Skeletal muscle tissue (tissue), 4 donors: Measurements from ENCODE around the gene SGK1. TPM values are rescaled to one million over a fixed set of nuclear protein-coding genes. Genes with fewer than 3 reads are reported as not detected.

ENCODE experiments used
- H3K27ac ChIP-seq: one replicate; pipeline ENCODE4 v1.7.0; 2013; ENCODE audit warnings: mild to moderate bottlenecking, low read depth, low read length, inconsistent platforms
- H3K27me3 ChIP-seq, 3 donors: one replicate each; pipeline ENCODE4 v1.7.0; 2013; ENCODE audit warnings: low read length in 3 of 3; ENCODE audit not compliant: control insufficient read depth in 3 of 3, insufficient read depth in 3 of 3
- H3K36me3 ChIP-seq, 3 donors: one replicate each; pipeline ENCODE4 v1.7.0; 2013; ENCODE audit warnings: low read length in 3 of 3; ENCODE audit not compliant: control insufficient read depth in 3 of 3, insufficient read depth in 3 of 3
- H3K4me1 ChIP-seq, 3 donors: one replicate each; pipeline ENCODE4 v1.7.0; 2013; ENCODE audit warnings: low read length in 3 of 3, mild to moderate bottlenecking in 3 of 3; ENCODE audit not compliant: control insufficient read depth in 3 of 3, insufficient read depth in 3 of 3
- H3K4me3 ChIP-seq, 3 donors: one replicate each; pipeline ENCODE4 v1.7.0; 2013; ENCODE audit warnings: low read length in 3 of 3
- H3K9ac ChIP-seq, 3 donors: one replicate each; pipeline ENCODE4 v1.7.0; 2013; ENCODE audit warnings: low read length in 3 of 3, mild to moderate bottlenecking in 3 of 3, moderate library complexity in 2 of 3, low read depth in 1 of 3
- H3K9me3 ChIP-seq, 3 donors: one replicate each; pipeline ENCODE4 v1.7.0; 2013; ENCODE audit warnings: low read length in 3 of 3; ENCODE audit not compliant: control insufficient read depth in 3 of 3
- total RNA-seq: library from RNA; depleted of rRNA; stranded (reverse); fragments of >200 nt; gene quantifications from one replicate; pipeline ENCODE4 v1.2.3, GENCODE V29; 2014
- donor health status: Osteomylitis.

The SGK1 gene
- total RNA-seq, 1 donor from 2014 or later, result 74.1 TPM

DNA sequence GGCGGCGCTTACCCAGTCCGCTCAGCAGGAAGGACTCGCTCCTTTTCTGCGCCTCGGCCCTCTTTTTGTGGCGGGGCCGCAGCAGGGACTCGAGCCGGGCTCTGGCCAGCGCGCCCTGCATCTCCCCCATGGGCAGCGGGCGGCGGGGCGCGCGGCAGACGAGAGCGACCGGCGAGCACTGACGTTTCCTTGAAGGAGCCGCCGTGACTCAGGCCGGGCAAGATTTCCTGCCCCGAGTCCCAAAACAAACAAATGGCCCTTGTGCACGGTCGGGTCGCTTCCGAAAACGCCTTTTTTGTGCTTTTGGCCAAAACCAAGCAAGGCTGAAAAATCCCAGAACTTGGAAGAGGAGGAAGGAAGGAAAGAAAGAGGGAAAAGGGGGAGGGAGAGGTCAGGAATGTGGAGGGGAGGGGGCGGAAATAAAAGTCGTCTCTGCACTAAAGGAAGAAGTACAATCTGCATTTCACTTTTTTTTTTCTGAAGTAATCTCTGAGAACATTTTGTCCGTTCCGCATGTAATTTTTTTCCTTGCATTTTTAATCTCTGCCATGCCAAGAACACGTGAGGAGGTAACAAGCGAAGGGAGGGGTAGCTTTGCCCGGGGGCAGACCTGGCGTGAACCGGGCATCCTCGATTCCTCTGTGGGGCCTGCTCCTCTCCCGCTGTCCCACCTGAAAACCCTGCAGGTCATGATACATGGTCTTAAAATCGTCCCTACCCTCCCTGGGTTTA is 142.2 kb downstream of the SGK1 start:
- H3K9ac ChIP-seq, result peak overlapping the region; percentile 86 to 97 (median 94)
- peak overlapping the region; percentile 98 for H3K27ac ChIP-seq
- peak overlapping the region; percentile 81 to 92 (median 85) for H3K4me3 ChIP-seq
- no peaks in the 10 kb centered on the region for H3K27me3 ChIP-seq
- H3K4me1 ChIP-seq, result peaks cover 35 to 44% (median 38%) of the 10 kb centered on the region in 3 donors
- H3K36me3 ChIP-seq, result peaks cover 23 to 32% (median 27%) of the 10 kb centered on the region in 3 donors
- no peaks in the 10 kb centered on the region for H3K9me3 ChIP-seq

DNA sequence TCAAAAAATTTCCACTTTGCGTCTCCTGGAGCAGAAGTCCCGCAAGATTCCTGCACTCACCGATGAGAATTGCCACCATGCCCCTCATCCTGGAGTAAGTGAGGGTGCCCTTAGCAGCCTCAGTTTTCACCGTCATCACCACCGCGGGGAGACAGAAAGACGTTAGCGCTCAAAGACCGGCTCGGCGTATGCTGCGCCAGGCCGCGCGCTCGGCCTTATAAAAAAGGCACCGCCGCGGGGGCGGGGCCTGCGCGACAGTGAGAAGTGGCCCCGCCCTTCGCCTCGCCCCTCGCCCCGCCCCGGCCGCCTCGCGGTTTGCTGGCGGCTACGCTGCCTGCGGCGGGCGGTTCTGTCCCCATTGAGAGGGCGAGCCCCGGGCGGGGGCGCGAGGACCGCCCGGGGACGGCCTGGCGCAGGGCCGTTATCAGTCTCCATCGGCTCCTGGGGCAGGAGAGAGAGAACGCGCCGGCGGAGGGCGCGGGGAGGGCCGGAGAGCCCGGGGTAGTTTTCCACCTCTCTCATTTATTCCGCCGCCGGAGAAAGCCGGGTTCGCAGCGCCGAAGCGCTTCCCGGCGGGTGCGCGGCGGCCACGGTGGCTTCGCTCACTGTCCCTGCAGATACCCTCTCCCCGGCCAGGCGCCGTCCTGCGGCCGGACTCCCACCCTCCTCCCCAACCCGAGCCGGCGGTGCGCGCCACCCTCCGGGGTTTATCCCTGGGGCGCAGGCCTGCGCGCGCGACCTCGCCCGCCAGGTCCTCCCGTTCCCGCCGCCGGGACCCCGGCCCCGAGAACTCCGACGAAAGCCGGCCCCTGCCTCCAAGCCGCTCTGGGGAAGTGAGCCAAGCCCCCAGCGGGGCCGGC is 143.0 kb downstream of the SGK1 start:
- Histone ChIP-seq H3K9ac (peak overlapping the region; percentile 94 to 99 (median 97)), H3K4me1 (peaks cover 39 to 51% (median 39%) of the 10 kb centered on the region in 3 donors)

DNA sequence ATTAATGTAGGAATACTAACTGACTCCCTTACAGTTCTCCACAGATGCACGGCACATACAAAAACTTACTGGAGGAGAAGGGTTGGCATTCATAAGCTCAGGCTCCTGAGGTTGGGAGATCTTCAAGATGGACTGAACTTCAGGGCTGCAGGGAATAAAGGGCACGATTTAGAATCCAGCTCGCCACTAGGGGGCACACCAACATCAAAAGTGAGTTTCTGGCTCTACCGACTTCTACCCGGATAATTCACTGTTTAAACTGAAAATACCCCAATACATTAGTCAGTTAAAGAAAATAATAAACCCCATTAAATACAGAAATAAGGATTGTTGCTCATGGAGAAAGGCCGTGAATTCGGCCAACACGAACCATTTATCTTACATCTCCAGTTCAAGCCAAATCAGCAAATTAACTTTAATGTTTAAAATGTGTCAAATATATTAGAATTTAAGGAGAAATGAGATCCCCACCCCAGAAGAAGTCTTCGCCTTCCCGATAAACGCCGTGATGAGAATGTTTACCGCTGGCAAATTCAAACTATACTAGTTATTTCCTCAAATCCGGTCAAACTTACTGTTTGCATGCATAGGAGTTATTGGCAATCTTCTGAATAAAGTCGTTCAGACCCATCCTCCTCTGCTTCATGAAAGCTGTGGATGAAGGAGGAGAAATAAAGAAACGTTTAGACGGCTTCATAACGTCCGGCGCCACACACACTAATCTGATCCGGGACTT is 143.8 kb downstream of the SGK1 start:
- H3K27ac ChIP-seq, result peak overlapping the region; percentile 98
- peaks cover 42 to 54% (median 42%) of the 10 kb centered on the region in 3 donors for H3K4me1 ChIP-seq
- H3K4me3 ChIP-seq, result peak overlapping the region; percentile 92 to 96 (median 92)
- peak overlapping the region; percentile 94 to 99 (median 95) for H3K9ac ChIP-seq
- no peaks in the 10 kb centered on the region for H3K27me3 ChIP-seq
- H3K36me3 ChIP-seq, result peaks cover 36 to 43% (median 38%) of the 10 kb centered on the region in 3 donors
- no peaks in the 10 kb centered on the region for H3K9me3 ChIP-seq

More for the DNA sequence above, 143.0 kb downstream of the SGK1 start:
- H3K4me3 ChIP-seq, result peak overlapping the region; percentile 92 to 96 (median 92)
- H3K36me3 ChIP-seq, result peaks cover 30 to 39% (median 35%) of the 10 kb centered on the region in 3 donors
- H3K9me3 ChIP-seq, result no peaks in the 10 kb centered on the region
- no peaks in the 10 kb centered on the region for H3K27me3 ChIP-seq
- peak overlapping the region; percentile 98 for H3K27ac ChIP-seq

DNA sequence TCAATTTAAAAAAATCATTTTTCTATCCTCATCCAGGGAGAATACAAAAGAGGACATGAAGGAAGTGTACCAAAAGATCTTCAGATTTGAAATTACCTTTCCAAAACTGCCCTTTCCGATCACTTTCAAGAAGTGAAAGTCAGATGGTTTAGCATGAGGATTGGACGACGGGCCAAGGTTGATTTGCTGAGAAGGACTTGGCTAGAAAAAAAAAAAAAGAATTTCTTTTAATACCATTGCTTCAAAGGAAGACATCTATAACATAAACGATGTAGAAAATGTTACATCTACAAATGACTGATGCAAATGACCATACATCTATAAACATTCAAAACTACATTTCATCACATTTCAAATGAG is 144.6 kb downstream of the SGK1 start:
- Histone ChIP-seq H3K9ac (peak overlapping the region; percentile 94 to 99 (median 95)), H3K9me3 (no peaks in the 10 kb centered on the region), H3K4me3 (peak overlapping the region; percentile 92 to 96 (median 92)), H3K27ac (peak overlapping the region; percentile 98), H3K36me3 (peaks cover 37 to 43% (median 38%) of the 10 kb centered on the region in 3 donors), H3K27me3 (no peaks in the 10 kb centered on the region), H3K4me1 (peaks cover 42 to 53% (median 42%) of the 10 kb centered on the region in 3 donors)

DNA sequence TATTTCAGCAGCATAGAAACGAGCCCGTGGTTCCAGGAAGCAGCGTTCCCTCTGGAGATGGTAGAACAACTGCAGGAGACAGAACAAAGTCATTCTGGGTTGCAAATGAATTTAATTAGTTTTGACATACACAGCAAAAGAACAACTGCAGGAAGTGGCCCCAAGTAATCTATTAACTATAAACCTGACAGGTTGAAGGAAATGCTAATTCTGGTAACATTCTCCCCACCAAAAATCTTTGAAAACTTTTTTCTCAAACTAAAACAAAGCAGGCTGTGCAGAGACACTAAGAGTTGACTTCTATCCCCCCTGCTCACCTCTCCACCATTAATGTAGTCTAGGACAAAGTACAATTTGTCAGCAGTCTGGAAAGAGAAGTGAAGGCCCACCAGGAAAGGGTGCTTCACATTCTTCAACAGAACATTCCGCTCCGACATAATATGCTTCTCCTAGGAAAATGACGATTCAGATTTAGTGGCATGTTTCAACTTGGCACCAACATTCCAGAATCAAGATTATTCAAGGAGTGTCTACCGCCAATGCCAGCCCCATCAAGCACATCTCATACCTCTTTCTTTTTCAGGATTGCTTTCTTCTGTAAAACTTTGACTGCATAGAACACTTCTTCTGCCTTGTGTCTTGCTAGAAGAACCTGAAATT is 145.1 kb downstream of the SGK1 start:
- H3K4me3 ChIP-seq, result peak overlapping the region; percentile 92 to 96 (median 92)
- no peaks in the 10 kb centered on the region for H3K9me3 ChIP-seq
- H3K27ac ChIP-seq, result peak overlapping the region; percentile 98
- H3K36me3 ChIP-seq, result peaks cover 37 to 43% (median 41%) of the 10 kb centered on the region in 3 donors
- H3K27me3 ChIP-seq, result no peaks in the 10 kb centered on the region
- H3K9ac ChIP-seq, result peak overlapping the region; percentile 94 to 99 (median 95)
- peaks cover 38 to 48% (median 38%) of the 10 kb centered on the region in 3 donors for H3K4me1 ChIP-seq

DNA sequence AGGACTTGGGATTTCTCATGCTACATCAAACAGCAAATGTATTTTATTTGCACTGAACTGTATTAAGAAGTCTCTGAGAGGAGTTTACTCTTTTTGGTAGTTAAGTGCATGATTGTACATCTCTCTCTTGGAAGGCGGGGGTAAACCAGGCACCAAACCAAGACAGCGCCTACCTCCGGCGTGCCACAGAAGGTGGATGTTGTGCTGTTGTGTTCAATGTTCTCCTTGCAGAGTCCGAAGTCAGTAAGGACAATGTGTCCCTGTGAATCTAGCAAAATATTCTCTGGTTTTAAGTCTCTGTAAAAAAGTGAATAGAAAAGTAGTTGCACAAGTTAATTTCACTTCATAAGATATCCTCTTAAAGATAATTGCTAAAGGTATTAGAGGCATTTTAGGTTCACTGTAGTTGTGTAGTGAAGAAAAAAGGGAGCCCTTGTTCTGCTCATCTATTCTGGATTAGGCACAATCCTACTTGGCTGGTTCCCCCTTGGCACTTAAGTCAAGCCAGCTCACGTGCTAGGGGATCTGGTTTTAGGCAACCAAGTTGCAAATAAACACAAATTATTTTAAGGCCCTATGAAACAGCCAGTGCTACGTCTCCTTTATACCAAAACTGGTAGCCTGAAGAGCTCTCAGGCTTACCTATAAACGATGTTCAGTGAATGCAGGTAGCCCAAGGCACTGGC is 145.7 kb downstream of the SGK1 start:
- Histone ChIP-seq H3K4me1 (peaks cover 31 to 41% (median 31%) of the 10 kb centered on the region in 3 donors), H3K27me3 (no peaks in the 10 kb centered on the region), H3K36me3 (peaks cover 37 to 43% (median 41%) of the 10 kb centered on the region in 3 donors), H3K9ac (peak overlapping the region; percentile 64 to 99 (median 95)), H3K4me3 (peak overlapping the region; percentile 92 to 96 (median 92)), H3K9me3 (no peaks in the 10 kb centered on the region), H3K27ac (peak overlapping the region; percentile 98)

- peak overlapping the region; percentile 64 to 99 (median 95) for H3K9ac ChIP-seq
- peak overlapping the region; percentile 42 for H3K27ac ChIP-seq
- H3K4me1 ChIP-seq, result peaks cover 26 to 37% (median 28%) of the 10 kb centered on the region in 3 donors
- H3K4me3 ChIP-seq, result peak overlapping the region; percentile 92 to 96 (median 92)
- H3K9me3 ChIP-seq, result no peaks in the 10 kb centered on the region
- no peaks in the 10 kb centered on the region for H3K27me3 ChIP-seq
- peaks cover 37 to 43% (median 41%) of the 10 kb centered on the region in 3 donors for H3K36me3 ChIP-seq
These were observed 146.4 kb downstream of the SGK1 start for GRCh38 chr6:134171517-134171916.

DNA sequence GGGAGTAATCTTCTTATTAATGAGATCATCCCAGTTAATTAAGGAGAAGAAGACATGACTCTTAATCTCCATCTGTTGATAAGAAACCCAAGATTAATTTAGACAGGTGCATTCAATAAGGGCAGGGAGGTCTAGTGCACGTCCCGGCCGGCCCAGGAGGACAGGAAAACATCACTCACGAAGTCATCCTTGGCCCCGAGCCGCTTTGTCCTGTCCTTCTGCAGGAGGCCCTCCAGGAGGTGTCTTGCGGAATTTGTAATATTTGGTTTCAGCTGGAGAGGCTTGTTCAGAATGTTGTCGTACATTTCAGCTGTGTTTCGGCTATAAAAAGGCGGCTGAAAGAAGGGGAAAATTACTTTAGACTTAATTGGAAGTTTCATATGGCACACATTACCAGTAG is 147.1 kb downstream of the SGK1 start:
- peaks cover 37 to 43% (median 41%) of the 10 kb centered on the region in 3 donors for H3K36me3 ChIP-seq
- H3K4me3 ChIP-seq, result peak overlapping the region; percentile 92 to 96 (median 92)
- H3K9me3 ChIP-seq, result no peaks in the 10 kb centered on the region
- H3K27ac ChIP-seq, result peak overlapping the region; percentile 42
- H3K4me1 ChIP-seq, result peaks cover 24 to 34% (median 24%) of the 10 kb centered on the region in 3 donors
- peak overlapping the region; percentile 64 to 99 (median 95) for H3K9ac ChIP-seq
- no peaks in the 10 kb centered on the region for H3K27me3 ChIP-seq
